Fibroblast of peridontal ligament (primary cell): Measurements from ENCODE around the gene STARD13.
"Not testable (repeated sequence)": the region's sequence is repeated elsewhere in the genome, so short reads cannot be mapped to it uniquely, and the experiment has no call there.

Experiments used
- DNase-seq: peaks from one replicate; pipeline ENCODE4 v3.0.0-alpha.2; 2010; ENCODE audit errors: extremely low read depth

The STARD13 gene

DNA sequence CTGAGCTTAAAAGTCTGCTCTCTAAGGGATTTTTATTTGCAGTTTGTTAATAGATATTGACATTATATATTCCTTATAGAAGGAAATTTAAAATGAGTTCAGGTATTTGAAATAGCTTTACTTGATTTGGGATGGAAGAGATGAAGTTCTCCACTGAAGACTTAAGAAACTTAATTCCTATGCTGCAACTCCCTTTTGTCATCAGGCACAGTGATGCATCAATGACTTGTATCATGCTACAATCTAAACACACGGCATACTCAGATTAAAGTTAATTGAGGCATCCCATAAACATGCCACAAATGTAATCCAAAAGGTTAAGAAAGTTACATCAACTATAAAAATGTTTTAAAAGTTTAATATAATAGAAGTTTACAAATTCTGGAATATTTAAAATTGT is 109.0 kb downstream of the STARD13 start:
- DNase-seq = peak; percentile 83

DNA sequence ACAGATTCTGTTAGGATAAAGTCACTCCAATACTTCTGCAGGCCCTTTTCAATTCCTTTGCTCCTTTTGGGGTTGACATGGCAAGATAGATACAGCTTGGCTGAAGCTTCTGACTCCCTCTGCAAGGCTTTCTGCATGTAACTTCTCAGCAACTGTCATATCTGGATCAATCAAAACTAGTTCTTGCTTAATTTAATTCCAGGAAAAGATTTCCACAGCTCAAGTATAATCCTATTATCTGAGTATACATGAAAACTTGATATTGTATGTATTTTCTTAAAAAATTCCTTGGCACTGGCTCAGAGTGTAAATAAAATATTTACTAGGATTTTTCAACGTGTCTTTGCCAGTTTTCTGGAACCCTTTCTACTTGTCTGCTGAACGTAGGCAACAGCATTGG is 109.6 kb downstream of the STARD13 start:
- no peak for DNase-seq

DNA sequence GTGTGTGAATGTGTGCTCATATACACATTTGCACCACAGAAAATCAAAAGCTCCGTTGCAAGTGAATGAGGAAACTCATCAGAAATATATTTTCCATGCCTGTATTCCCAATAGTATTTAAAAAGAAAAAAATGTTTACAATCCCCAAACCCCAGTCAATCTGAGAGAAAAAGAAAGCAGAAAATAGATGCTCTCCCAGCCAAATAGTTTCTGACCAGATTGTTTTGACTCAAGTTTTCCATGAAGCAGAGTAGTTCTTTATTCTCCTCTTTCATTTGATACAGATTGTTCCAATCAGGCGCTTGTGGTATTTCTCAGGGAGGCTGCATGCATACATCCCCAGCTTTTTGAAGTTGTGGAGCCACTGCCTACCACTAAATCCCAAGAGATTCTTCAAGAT is 110.6 kb downstream of the STARD13 start:
- DNase-seq = peak; percentile 99

DNA sequence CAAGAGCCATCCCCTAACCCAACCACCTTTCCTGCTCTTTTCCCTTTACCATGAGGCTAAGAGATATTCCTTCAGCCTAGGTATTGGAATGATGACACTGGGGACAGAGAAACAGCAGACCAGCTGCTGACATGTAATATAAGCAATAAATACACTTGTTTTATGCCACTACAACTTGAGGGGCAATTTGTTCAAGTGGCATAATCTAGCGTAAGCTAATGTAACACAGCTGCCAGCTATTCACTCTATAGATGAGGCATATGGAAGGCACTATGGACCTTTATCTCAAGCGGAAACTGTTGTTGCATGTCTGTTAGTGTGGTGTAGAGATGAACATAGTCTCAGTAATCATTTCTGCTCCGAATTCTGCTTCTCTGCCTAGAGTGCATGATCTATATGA is 111.1 kb downstream of the STARD13 start:
- no peak for DNase-seq

DNA sequence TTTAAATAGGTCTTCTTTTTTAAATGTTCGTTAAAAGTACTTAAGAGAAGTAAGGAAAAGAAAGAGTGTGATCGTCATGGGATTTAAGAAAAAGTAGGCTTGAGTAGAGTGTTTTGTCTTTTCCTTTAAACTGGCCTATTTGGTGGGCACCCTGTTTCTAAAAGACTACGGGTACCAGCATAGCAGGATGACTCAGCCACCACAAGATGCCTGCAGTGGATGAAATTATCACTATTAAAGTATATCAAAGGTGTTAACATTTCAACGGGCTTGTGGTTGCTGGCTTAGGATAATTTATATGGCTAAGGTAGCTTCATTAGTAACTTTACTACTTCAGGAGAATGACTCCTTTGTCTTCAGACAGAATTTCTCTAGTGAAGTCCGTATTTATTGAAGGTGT is 112.6 kb downstream of the STARD13 start:
- no peak for DNase-seq

DNA sequence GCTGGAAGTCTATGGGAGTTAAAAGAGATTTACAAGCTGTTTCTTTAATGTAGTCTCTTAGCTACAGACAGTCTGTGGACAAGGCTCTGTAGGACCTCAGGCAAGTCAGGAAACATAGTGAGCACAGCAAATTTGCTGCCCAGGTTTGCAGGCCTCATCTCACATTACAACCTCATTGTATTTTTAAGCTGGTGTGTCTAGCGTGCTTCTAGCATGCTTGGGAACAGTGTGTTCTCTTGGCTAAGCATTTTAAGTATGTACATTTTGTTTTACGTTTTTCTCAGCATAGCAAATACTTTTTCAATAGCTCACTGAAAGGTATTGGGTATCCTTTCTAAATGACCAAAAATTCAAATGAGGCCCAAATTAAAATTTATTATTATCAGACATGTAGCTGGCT is 113.2 kb downstream of the STARD13 start:
- no peak for DNase-seq

DNA sequence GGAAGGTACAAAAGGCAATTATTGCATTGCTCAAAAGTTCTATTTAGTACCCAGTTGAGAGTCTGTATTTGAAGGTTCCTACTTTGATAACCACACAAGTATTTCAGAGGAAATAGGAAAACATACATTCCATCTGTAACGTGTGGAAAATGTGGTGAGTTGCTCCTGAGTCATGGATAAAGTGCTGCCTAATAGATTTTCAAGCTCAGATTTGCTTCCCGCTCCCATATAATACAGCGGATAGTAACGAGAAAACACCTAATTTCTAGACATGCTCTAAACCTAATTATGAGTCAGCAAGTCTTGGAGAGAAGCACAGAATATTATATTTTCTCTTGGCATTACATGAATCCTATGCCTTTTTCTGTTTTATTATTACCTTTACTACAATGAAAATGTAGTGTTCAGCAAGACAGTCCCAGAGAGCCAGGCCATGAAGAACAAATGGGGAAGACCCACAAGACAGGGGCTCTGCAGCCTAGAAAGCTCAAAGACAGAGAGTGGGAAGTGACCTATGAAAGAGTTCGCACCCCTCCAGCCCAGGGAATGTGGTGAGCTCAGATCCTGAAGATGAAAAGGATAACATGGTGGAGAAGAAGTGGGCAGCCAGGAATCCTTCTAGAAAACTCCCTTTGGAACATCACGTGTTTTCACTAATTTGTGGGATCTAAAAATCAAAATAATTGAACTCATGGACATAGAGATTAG is 116.1 kb downstream of the STARD13 start:
- DNase-seq = peak; percentile 73

DNA sequence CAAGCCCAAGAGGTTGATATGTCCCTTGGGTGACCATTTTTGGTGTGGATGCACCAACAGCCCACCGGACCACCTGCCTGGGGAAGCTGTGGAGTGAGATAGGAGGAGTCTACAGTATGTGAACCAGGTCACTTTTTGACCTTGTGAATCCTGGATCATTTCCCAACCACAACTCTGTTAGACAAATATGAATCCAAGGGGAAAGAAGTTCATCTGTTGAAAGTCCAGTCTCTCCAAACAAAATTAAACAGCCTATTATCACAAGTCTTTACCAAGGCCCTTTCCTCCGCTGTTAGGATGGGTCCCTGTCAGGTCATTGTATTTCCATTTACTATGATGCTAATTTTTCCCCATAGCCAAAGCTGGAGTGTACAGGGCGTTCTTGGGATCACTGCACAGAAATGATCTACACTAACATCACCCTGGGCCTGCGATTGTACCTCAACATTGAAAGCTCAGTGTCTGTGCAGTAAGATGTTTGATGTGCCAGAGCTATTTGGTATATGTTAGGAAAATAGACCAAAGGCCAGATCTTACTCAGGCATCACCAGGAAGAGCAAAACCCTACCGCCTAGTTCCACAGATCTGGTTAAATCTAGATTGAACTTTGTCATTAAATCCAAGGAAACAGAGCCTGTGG is 117.1 kb downstream of the STARD13 start:
- DNase-seq = peak; percentile 66

DNA sequence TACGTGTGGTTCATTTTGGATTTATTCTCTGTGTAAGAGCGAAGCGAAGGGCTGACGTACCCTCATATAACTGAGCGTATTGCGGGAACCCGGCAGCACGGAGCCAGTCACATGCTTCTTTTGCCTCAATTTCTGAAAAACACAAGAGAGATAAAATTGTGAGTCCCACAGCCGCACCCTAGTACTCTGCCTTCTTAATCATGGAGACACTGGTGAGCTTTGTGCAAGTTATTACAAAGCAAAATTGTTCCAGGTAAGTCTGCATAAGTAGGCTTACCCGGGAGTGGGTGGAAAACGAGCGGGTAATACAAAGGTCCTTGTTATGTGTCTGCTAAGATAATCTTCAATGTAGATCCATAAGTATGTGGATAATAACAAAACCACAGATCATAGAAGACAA is 118.1 kb downstream of the STARD13 start:
- no peak for DNase-seq

DNA sequence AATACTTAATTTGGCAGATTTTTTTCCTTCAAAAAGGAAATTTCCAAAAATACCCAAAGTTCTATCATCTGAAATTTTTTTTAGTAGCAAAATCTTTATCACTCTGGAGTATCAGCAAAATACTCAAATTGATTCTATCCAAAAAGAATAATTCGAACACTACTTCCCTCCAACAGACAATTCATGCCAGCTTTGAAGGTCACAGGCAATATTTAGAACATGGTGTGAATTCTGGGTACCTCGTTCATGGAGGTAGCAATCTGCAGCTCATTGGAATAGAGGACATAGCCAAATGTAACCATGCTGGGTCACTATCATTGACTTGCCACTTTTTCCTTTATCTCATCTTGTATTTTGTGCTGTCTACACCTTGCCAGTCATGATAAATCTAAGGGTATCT is 119.8 kb downstream of the STARD13 start:
- no peak for DNase-seq

DNA sequence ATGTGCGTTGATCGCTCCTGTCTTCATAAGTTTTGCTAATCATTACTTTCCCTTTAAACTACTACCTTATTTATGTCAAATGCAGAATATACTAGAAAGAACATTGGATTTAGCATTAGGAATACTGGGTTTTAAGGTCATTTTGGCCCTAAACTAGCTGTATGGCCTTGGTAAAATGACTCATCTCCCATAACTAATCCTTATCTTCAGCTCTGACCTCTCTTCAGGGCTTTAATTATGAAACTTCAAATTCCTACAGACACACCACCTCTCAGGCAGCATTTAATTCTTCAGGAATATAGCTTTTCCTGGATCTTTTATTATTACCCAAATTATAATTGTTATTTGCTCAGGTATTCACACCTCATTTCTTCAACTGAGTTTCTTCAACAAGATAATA is 121.2 kb downstream of the STARD13 start:
- no peak for DNase-seq

DNA sequence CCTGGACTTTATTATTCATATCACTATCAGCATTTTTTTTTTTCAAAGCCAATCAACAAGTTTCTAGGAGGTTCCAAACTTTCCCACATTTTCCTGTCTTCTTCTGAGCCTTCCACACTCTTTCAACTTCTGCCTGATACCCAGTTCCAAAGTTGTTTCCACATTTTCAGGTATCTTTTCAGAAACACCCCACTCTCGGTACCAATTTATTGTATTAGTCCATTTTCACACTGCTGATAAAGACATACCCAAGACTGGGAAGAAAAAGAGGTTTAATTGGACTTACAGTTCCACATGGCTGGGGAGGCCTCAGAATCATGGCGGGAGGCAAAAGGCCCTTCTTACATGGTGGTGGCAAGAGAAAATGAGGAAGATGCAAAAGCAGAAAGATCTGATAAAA is 122.8 kb downstream of the STARD13 start:
- DNase-seq = not testable (repeated sequence)

DNA sequence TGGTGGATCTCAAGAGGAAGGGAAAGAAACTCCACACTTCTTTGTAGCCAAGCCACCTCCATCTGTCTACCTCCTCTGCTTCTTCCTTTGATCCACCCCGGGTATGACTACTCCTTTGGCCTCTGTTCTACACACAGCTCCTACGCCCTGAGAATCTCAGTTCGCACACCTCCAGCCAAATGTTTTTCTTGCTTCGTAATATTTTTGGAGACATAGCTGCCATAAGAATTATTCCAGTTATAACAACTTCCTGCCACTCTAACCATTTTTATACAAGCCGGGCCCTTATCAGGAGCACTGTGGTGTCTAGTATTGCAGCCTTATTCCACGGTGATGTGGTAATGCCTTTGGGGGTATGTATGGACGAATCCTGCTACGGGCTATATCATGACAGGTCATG is 126.7 kb downstream of the STARD13 start:
- DNase-seq = no peak

DNA sequence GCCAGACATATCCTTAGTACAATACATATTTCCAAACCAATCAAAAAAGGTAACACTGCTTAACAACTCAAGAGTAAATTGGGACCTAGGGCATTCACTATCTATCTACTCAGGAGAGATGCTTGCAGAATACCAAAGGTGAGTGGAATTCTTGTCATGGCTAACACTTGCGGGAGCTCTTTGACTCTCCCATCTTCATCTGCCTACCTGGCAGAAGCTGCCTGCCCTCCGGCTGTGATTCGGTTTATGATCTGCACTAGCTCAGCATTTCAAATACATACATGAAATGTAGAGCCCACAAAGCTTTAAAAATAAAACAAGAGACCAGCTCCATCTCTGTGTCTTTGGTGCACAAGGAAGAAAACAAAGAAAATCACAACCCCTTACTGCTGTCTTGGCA is 127.3 kb downstream of the STARD13 start:
- no peak for DNase-seq

DNA sequence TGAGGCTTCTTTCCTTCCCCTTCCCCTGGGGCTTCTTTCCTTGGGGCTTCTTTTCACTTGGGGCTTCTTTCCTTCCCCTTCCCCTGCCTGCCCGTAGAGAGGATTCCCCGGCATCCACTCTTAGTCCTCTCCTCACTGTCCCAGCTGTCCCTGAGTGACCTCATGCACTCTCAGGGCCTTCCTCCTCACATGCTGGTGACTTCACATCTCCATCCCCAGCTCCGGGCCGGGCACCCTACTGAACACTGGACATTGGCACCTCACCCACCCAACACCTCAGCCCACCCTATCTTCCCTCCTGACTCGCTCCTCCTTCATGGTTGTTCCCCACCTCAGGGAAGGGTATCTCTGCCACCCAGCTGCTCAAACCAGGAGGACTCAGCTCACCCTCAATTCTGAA is 130.6 kb downstream of the STARD13 start:
- no peak for DNase-seq

DNA sequence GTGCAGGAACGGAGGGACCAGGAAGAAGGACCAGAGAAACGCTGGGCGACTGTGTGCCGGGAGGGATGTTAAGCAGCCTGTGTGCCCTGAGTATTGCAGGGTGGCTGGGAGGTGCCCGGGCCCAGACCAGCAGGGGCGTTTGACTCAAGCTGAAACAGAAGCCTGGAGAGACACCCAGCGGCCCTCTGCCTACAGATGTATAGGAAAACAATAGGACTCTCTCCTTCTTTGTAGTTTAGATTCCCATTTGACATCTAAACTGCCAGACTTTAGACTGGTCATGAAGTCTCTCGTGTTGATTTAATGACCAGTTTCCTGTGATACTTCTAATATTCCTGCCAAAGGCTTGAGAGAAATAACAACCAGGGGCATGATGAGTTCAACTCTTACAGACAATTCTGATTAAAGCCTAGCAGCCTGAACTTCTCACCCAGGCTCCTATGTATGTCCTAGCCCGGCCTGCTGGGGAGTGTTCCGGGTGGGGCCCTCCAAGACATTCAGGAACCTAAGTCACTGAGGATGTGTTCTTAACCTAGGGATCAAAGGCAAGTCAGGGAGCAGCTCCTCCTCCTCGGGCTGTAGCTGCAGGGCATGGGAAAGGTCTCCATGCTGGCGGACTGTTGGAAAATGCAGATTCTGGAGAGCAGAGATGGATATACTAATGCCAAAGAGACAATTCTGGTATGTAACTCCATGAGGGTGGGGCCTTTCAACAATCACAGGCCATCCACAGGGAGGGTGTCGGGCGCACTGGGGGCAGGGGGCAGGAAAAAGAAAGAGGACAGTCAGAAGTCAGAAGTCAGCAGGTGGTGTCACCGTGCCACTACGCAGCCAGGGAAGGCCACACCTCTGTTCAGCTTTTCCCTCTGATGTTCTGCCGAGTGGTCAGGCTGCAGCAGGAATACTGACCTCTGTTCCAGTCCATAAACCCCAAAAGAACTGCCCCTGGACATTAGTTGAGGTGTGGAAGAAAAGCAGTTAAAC is 131.8 kb downstream of the STARD13 start:
- no peak for DNase-seq

DNA sequence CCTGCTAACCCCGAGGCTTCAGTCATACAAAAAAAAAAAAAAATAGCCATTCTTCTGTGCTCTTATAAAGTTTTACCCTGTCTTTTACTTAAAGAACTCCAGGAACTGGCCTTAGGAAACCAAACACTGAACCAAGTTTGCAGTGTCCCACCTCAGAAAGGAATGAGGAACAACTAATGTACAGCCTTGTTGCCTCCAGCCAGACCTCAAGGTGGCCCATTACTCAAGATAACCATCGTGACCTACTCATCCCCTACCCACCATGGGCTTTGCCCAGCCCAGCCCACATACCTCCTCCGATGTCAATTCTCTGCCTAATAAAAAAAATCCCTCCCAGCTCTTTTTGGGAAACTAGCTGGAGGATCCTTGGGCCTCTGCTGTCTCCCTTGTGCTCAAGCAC is 133.2 kb downstream of the STARD13 start:
- no peak for DNase-seq

DNA sequence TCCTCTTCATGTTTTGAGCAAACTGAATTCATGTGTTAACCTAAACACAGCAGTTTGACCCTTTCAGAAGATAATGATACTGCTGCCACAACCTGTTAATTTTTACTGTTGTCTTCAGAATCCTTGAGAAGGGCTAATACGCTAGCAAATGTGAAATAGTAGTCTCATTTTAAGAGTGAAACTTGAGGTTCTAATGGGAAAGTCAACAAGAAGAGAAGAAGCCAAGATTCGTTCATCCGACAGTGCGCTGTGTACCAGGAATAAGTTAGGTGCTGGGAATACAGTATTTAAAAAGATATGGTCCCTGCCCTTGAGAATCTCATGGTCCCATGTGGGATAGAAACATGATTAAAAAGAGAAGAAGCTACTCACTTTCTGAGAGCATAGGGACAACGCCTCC is 134.9 kb downstream of the STARD13 start:
- no peak for DNase-seq

DNA sequence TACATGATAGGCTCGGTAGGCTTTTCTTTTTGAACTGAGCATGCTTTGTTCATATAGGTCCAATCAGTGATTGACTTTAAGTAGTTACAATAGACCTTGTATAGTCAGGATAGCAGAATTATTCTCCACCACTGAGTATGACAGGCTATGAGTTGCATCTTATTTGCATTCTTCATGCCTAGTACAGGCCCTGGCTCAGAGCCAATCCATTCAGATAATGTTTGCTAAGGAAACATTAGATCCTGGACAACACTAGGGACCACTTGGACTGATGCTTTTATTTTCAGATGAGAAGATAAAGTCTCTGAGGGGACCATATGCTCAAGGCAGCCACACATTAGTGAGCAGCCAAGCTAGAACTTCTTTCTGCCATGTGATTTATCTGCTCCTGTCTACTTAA is 135.4 kb downstream of the STARD13 start:
- peak; percentile 41 for DNase-seq

DNA sequence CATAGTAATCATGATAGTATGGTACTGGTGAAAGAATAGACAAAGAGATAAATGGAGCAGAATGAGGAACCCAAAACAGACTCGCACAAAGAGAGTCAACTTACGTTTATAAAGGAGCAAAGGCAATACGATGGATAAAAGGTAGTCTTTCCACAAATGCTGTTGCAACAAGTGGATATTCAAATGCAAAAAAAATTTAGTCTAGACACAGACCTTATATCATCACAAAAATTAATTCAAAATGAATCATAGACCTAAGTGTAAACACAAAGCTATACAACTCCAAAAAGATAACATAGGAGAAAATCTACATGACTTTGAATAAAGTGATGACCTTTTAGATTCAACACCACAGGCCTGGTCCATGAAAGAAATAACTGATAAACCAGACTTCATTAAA is 137.7 kb downstream of the STARD13 start:
- no peak for DNase-seq

DNA sequence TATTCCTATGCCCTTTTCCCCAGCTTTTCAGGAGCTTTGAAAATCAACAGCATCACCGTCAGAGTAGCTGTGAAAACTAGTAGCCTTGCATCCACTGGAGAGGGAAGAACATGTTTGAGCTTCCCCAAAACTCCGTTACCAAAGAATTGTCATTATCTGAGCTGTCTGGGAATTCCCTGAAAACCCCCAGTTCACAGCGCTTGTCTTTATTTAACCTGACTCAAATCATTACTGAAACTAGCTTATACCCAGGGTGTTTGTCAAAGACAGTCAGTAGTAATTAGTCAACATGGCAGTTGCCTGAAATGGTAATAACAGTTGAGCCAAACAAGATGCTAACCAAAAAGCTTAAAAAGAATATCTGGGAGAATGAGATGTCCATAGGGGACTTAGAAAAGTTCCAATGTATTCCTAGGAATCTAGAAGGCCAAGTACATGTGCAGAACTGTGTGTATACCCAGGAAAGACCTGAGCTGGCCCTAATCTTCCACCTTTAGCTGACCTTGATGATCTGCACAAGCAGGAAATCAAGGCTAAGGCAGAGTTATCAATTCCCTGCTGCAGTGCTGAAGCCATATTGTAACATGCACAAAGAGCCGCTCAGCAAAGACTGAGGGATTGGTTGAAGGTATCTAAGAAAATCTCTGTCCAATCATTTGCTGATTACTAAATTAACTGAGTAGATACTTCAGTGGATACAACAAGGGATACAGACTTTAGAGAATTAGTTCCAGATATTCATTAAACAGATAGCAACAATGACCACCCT is 138.5 kb downstream of the STARD13 start:
- no peak for DNase-seq

DNA sequence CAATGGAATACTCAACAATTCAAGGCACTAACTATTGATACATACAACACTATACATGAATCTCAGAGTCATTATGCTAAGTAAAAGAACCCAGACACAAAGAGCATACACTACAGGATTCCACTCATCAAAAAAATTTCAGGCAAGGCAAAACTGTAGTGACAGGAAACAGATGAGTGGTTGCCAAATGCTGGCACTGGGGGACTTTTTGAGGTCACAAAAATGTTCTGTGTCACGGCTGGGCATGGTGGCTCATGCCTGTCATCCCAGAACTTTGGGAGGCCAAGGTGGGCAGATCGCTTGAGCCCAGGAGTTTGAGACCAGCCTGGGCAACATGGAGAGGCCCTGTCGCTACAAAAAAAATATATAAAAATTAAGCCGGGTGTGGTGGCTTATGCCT is 139.9 kb downstream of the STARD13 start:
- no peak for DNase-seq
